COLO668 (cell line): ENCODE measurements around the gene GRM5.

ENCODE experiments used
- DNase-seq: peaks from one replicate; lab custom pipeline; 2025; ENCODE audit not compliant: unreplicated experiment; lab: John Stamatoyannopoulos, UW

The GRM5 gene

GRCh38 chr11:88739524-88739923 is 326.3 kb downstream of the GRM5 start:
- no peak for DNase-seq

GRCh38 chr11:88709567-88709966 is 356.2 kb downstream of the GRM5 start:
- DNase-seq, result no peak

GRCh38 chr11:88704485-88704884 is 361.3 kb downstream of the GRM5 start:
- no peak for DNase-seq

- no peak for DNase-seq
These were observed 364.0 kb downstream of the GRM5 start for GRCh38 chr11:88701816-88702215.

- DNase-seq, result no peak
These were observed 368.6 kb downstream of the GRM5 start for GRCh38 chr11:88697139-88697538.

- DNase-seq, result no peak
These were observed 369.9 kb downstream of the GRM5 start for GRCh38 chr11:88695689-88696414.

- DNase-seq, result no peak
These were observed 373.3 kb downstream of the GRM5 start for GRCh38 chr11:88692306-88693086.

GRCh38 chr11:88689548-88690240 is 376.1 kb downstream of the GRM5 start:
- DNase-seq, result no peak

GRCh38 chr11:88683024-88683423 is 382.8 kb downstream of the GRM5 start:
- DNase-seq, result no peak

- DNase-seq, result no peak
These were observed 385.0 kb downstream of the GRM5 start for GRCh38 chr11:88680806-88681205.

- DNase-seq, result no peak
These were observed 399.4 kb downstream of the GRM5 start for GRCh38 chr11:88666364-88666763.

GRCh38 chr11:88657076-88657738 is 408.6 kb downstream of the GRM5 start:
- no peak for DNase-seq

GRCh38 chr11:88656283-88656682 is 409.5 kb downstream of the GRM5 start:
- no peak for DNase-seq

- no peak for DNase-seq
These were observed 410.1 kb downstream of the GRM5 start for GRCh38 chr11:88655656-88656055.

GRCh38 chr11:88655196-88655595 is 410.6 kb downstream of the GRM5 start:
- DNase-seq, result no peak

GRCh38 chr11:88651556-88651955 is 414.2 kb downstream of the GRM5 start:
- no peak for DNase-seq

GRCh38 chr11:88644724-88645123 is 421.1 kb downstream of the GRM5 start:
- DNase-seq, result no peak

GRCh38 chr11:88632163-88632562 is 433.6 kb downstream of the GRM5 start:
- no peak for DNase-seq

GRCh38 chr11:88631497-88631896 is 434.3 kb downstream of the GRM5 start:
- DNase-seq, result no peak

GRCh38 chr11:88629496-88629895 is 436.3 kb downstream of the GRM5 start:
- DNase-seq, result no peak

GRCh38 chr11:88626216-88626615 is 439.6 kb downstream of the GRM5 start:
- DNase-seq, result no peak
